HG03095 (cell line): ENCODE measurements around the gene CCNT2.
"Not testable (repeated sequence)": the region's sequence is repeated elsewhere in the genome, so short reads cannot be mapped to it uniquely, and the experiment has no call there.

Experiments used
- ATAC-seq: cut with Tn5 transposase; IDR thresholded peaks from one replicate; pipeline ENCODE4 v1.9.1; 2021; ENCODE audit warnings: moderate library complexity; ENCODE audit not compliant: unreplicated experiment

CCNT2 gene

DNA sequence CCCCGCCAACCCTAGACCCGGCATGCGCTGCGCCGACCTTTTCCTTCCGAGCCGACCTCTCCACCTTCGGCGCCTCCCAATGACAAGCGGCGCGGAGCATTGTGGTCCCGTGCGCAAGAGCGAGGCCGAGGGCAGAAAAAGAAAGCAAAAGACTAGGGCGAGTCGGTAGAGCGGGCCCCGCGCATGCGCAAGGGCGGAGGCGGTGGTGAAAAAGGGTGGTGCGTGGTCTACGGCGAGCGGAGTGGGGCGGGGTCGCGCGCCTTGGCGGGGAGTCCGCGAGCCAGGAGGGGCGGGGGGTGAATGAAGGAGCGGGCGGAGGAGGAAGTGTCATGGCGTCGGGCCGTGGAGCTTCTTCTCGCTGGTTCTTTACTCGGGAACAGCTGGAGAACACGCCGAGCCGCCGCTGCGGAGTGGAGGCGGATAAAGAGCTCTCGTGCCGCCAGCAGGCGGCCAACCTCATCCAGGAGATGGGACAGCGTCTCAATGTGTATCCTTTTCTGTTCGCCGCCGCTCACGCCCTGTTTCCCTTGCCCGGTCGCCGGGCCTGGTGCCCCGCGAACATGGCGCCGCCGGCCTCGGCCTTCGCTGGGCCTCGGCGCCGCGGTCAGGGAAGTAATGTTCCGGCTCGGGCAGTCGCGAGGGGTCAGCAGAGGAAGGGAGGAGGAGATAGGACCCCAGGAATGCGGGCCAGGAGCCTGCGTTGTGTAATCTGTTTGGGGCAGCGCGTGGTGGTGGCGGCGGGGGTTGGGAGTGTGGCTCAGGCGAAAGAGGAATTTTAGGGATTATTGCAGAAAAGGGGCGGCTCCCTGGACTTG is at the start of gene CCNT2:
TSS of gene CCNT2 (plus strand) at position 297 of the 815 bp plus-strand sequence. CDS start at position 330, 33 bp downstream.
- ATAC-seq, result peak; percentile 81

DNA sequence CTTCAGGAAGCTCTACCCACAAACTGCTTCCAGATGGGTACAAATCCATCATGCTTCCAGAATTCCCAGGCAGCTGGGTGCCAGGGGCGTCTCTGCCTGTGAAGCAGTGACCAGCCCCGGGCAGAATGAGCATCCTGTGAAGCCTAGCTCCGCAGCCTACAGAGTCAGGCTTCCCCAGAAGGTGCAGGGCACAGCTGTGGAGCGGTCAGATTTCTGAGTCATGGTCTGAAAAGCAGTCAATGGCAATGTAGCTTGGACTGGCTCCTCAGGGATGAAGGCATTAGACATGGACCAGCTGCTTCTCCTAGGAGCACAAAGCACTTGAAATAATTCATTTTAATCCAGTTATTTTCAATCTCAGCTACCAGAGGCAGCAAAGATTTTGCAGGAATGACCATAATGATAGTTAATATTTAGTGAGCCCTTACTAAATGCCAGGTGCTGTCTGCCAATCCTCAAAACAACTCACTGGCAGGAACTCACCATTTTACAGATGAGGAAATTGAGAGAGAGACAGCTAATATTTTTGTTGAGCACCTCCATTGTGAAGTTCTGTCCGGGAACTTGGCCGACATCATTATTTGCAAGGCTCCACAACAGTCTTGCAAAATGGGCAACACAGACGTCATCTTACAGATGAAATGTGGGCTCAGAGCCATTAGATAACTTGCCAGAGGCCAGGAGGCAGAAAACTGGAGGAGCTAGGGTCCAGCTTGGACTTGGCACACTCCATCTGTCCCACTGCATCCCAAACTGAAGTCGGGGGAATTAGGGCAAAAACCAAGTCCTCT is 48.5 kb upstream of the CCNT2 start:
- ATAC-seq, result no peak

DNA sequence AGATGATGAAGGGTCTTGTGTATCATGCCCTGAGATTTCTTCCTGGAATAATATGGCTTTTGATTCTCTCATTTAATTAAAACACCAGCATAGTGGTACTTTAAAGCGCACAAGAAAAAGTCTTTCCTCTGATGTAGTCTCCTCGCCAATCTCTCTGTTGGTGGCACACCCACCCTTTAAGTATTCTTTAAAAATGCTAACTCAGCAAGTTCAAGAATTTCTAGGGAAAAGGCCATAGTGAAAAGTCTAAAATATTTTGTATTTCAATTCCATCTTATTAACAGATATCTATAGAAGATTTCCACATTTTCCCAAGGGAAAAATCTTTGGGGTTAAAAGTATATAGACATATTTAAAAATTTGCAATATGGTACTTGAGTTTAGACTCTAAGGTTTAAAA is 45.5 kb upstream of the CCNT2 start:
- no peak for ATAC-seq

DNA sequence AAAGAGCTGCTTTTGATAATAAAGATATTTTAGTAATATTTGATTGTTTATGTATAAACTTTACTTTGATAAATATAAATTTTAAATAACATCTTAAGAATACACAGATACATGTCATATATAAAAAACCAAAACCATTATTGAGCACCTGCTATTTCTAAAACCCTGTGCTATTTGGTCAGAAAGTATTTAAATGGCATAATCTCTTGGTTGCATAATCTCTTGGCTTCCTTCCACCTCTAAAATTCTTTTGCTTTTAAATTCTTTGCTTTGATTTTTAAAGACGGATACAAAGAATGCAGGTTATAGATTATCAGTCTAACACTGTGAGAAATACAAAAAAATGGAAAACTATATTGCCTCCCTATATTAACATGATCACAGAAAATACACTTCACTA is 43.3 kb upstream of the CCNT2 start:
- no peak for ATAC-seq

DNA sequence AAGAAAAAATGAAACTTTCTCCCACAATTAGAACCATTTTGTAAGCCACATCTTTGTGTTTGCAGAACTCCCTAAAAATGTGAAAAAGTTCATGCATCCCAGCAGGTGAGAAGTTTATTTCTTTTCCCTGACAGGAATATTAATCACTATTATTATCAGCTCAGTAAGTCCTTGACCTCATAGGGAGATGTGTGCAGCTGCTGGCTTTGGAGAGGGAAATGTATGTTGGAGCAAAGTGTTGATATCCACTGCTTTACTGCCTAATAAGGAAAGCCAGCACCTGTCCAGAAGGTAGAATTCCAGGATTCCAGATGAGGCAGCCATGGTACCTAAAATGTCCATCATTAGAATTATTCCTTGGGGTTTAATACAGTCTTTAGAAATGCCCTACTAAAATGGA is 35.8 kb upstream of the CCNT2 start:
- ATAC-seq, result no peak

DNA sequence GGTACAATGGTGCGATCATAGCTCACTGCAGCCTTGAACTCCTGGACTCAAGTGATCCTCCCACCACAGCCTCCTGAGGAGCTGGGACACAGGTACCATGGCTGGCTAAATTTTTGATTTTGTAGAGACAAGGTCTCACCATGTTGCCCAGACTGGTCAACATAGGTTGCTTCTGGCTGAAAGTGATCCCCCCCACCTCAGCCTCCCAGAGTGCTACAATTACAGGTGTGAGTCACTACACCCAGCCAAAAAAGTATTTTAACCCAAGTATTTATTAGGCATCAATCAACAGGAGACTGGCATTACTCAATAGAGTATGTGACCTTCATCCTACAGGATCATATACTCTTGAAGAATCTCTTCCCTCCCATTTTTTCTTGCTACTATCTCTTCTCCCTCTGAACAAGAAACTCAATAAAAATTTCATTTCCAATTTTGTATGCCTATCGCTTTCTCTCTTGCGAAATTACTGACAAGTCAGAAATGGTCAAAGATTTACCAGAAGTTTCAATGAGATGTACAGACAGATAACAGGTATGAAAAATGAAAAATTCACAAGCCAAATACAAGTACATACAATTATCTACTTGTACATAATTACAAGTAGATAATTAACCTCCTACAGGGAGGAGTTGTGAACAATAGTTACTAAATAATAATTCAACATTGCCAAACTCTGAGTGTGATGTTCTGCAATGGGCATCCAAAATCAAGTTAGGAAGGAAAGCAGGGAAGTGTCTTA is 34.9 kb upstream of the CCNT2 start:
- ATAC-seq, result no peak

- no peak for ATAC-seq
Observed at GRCh38 chr2:134884435-134884834, 34.2 kb upstream of the CCNT2 start.

- ATAC-seq, result no peak
Observed at GRCh38 chr2:134892282-134893035, 26.2 kb upstream of the CCNT2 start.

DNA sequence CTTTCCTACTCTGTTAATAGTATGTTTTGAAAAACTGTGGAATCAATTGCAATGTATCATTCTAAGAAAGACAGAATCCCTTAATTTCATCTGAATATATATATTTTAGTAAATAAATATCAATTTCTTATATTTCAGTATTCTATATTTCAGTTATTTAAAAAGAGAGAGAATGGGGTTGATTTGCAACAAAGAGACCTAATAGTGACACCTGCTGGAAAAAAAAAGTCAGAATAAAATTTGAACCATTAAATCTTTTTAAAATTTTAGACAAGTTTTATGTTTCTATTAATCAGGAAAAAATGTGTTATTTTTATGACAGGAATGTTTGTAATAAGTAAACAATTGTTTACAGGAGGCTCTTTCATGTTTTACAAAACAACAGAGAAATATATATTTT is 20.7 kb upstream of the CCNT2 start:
- no peak for ATAC-seq

- ATAC-seq, result no peak
Observed at GRCh38 chr2:134899204-134899603, 19.4 kb upstream of the CCNT2 start.

- no peak for ATAC-seq
Observed at GRCh38 chr2:134900151-134900550, 18.5 kb upstream of the CCNT2 start.

DNA sequence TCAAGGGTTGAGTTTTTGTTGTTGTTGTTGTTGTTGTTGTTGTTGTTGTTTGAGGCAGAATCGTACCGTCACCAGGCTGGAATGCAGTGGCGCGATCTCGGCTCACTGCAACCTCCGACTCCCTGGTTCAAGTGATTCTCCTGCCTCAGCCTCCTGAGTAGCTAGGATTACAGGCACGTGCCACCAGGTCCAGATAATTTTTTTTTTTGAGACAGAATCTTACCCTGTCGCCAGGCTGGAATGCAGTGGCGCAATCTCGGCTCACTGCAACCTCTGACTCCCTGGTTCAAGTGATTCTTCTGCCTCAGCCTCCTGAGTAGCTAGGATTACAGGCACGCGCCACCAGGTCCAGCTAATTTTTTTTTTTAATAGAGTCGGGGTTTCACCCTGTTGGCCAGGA is 14.9 kb upstream of the CCNT2 start:
- ATAC-seq, result not testable (repeated sequence)

- no peak for ATAC-seq
Observed at GRCh38 chr2:134905168-134905567, 13.5 kb upstream of the CCNT2 start.

DNA sequence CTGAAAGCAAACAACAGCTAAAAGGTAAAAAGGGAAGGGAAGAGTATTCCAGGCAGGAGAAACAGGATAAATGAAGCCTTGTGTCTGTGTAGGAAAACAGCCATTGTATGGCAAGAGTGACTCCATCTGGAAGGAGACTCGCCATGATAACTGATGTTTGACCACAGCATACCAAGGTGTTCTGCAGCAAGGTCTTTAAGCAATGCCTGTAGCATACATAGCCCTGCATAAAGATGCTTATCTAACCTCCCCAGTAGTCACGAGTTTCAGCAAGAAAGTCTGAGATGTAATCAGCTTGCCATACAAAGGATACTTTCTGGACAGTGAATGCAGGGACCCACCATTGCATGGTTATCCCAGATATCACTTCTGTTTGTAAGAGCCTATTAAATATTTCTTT is 11.9 kb upstream of the CCNT2 start:
- ATAC-seq, result no peak

- not testable (repeated sequence) for ATAC-seq
Observed at GRCh38 chr2:134907441-134908116, 11.0 kb upstream of the CCNT2 start.

DNA sequence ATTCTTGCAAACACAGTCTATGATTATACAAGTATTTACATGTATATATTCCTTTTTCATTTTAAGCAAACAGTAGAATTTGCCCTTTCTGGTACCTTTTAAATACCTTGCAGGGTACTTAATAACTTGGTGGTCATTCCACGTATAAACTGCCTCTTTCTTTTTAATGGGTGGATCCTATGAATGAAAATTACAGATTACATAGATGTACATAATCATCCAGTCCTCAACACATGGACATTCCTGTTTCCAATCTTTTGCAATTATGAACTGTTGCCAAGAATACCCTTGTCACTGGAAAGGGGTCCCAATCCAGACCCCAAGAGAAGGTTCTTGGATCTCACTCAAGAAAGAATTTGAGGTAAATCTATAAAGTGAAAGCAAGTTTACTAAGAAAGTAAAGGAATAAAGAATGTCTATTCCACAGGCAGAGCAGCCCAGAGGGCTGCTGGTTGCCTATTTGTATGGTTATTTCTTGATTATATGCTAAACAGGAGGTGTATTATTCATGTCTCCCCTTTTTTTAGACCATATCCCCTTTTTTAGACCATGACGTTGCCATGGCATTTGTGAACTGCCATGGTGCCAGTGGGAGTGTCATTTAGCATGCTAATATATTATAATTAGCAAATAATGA is 7.7 kb upstream of the CCNT2 start:
- ATAC-seq, result no peak

DNA sequence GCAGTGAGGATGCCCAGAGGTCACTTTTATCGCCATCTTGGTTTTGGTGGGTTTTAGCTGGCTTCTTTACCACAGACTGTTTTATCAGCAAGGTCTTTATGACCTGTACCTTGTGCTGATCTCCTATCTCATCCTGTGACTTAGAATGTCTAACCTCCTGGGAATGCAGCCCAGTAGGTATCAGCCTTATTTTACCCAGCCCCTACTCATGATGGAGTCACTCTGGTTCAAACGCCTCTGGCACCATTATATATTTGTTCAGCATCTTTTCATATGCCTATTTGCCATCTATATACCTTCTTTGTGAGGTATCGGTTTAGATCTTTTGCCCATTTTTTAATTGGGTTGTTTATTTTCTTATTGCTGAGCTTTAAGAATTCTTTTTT is 7.2 kb upstream of the CCNT2 start:
- no peak for ATAC-seq

- no peak for ATAC-seq
Observed at GRCh38 chr2:134912361-134912760, 6.3 kb upstream of the CCNT2 start.

DNA sequence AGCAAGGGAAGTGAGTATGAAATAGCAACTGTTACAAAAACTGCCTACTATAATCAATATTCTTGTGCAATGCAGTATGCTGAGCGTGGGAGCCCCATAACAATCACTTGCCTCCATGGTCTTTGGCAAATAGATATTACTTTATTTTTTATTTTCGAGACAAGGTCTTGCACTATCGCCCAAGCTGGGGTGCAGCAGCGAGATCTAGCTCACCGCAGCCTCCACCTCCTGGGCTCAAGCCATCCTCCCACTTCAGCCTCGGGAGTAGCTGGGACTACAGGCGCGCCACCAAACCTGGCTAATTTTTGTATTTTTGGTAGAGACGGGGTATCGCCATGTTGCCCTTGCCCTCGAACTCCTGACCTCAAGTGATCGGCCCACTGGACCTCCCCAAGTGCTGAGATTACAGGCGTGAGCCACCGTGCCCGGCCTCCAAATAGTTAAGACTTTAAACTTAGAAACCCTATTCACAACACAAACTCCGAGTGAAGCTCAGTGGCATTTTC is 1.2 kb upstream of the CCNT2 start:
- ATAC-seq, result no peak
